Astrocyte (in vitro differentiated cells and primary cell): ENCODE results near the gene CREB3L2.

Source experiments
- CTCF ChIP-seq: IDR thresholded peaks from 2 replicates; pipeline ENCODE4 v1.5.1; 2011; ENCODE audit warnings: low read depth, mild to moderate bottlenecking, inconsistent platforms, low read length, moderate library complexity; ENCODE audit not compliant: insufficient read depth
- EZH2 ChIP-seq: IDR thresholded peaks from 2 replicates; pipeline ENCODE4 v1.6.1; 2012; ENCODE audit warnings: mild to moderate bottlenecking, low read length, inconsistent platforms; ENCODE audit not compliant: insufficient read depth

- TF ChIP-seq CTCF (no peak), EZH2 (no peak)
These were observed 22.4 kb upstream of the CREB3L2 start for GRCh38 chr7:138024343-138024691.
